Endodermal cell (in vitro differentiated cells): ENCODE data around the gene SLC2A4. TPM values are rescaled to one million over a fixed set of nuclear protein-coding genes. Genes with fewer than 3 reads are reported as not detected.

Experiments
- DNase-seq: peaks from one replicate; pipeline ENCODE4 v3.0.0-alpha.2; 2017
- H3K27ac ChIP-seq: 2 replicates; pipeline ENCODE4 v1.5.1; 2013; ENCODE audit warnings: mild to moderate bottlenecking, low read depth, low read length, moderate library complexity
- H3K27me3 ChIP-seq: 2 replicates; pipeline ENCODE4 v1.6.1; 2013; ENCODE audit warnings: mild to moderate bottlenecking, low read length, moderate library complexity; ENCODE audit not compliant: insufficient read depth, control insufficient read depth, poor library complexity, severe bottlenecking
- H3K36me3 ChIP-seq: 2 replicates; pipeline ENCODE4 v1.7.0; 2013; ENCODE audit warnings: mild to moderate bottlenecking, low read length, moderate library complexity; ENCODE audit not compliant: control insufficient read depth, insufficient read depth
- H3K4me1 ChIP-seq: one replicate; pipeline ENCODE4 v1.7.0; 2013; ENCODE audit warnings: low read length; ENCODE audit not compliant: control insufficient read depth, insufficient read depth
- H3K4me3 ChIP-seq: 2 replicates; pipeline ENCODE4 v1.5.1; 2013; ENCODE audit warnings: mild to moderate bottlenecking, low read length, moderate library complexity
- H3K9ac ChIP-seq: 2 replicates; pipeline ENCODE4 v1.6.1; 2013; ENCODE audit warnings: mild to moderate bottlenecking, low read length, moderate library complexity; ENCODE audit not compliant: poor library complexity, severe bottlenecking; ENCODE audit errors: extremely low read depth
- H3K9me3 ChIP-seq: 2 replicates; pipeline ENCODE4 v1.6.1; 2013; ENCODE audit warnings: mild to moderate bottlenecking, low read length, moderate library complexity; ENCODE audit not compliant: control insufficient read depth
- H3K27ac Mint-ChIP-seq: 2 replicates; pipeline ENCODE4 v1.8.0; 2020; ENCODE audit warnings: mixed read lengths
- H3K27me3 Mint-ChIP-seq: 2 replicates; pipeline ENCODE4 v1.8.0; 2021; ENCODE audit warnings: mild to moderate bottlenecking, mixed read lengths; ENCODE audit not compliant: insufficient read depth
- H3K36me3 Mint-ChIP-seq: 2 replicates; pipeline ENCODE4 v1.8.0; 2020; ENCODE audit warnings: low read depth, mixed read lengths
- H3K4me1 Mint-ChIP-seq: 2 replicates; pipeline ENCODE4 v1.8.0; 2020; ENCODE audit warnings: mixed read lengths
- H3K4me3 Mint-ChIP-seq: 2 replicates; pipeline ENCODE4 v1.8.0; 2020; ENCODE audit warnings: mild to moderate bottlenecking, moderate library complexity, mixed read lengths
- H3K9me3 Mint-ChIP-seq: 2 replicates; pipeline ENCODE4 v1.8.0; 2020; ENCODE audit warnings: mild to moderate bottlenecking, mixed read lengths
- CTCF ChIP-seq: fragments of 200-600 bp; sonication (generic); conservative IDR thresholded peaks from 2 replicates; pipeline ENCODE4 v1.5.0; 2021; ENCODE audit warnings: antibody characterized with exemption, mild to moderate bottlenecking
- WGBS, 2 experiments: methylation state at CpG; one replicate each; pipeline versions ENCODE4 v1.1.5 to v1.1.7; 2013; ENCODE audit warnings: missing lambda C conversion rate in 2 of 2, mixed read lengths in 1 of 2; ENCODE audit not compliant: insufficient coverage in 1 of 2, insufficient read length in 1 of 2; 5-methylcytosine and 5-hydroxymethylcytosine counted together
- total RNA-seq, 2 donors: library from RNA; stranded (reverse); fragmentation: NEBNext Ultra II Directional in 1 of 2; extraction: Animal tissue kit (Norgen Biotek cat#: 25700) in 1 of 2; gene quantifications; 2 replicates in 1 of 2; 3 replicates in 1 of 2; pipeline ENCODE4 v1.2.1, GENCODE V29; 2021

SLC2A4 gene
- total RNA-seq, 2 donors from 2014 or later: 2.2 to 5.4 TPM

GRCh38 chr17:7307686-7308624, 26.4 kb downstream of the SLC2A4 start:
- peak; percentile 24 for TF ChIP-seq CTCF
- H3K27ac Mint-ChIP-seq: peak overlapping the region; percentile 99
- H3K27me3 ChIP-seq: no peaks in the 10 kb centered on the region
- peak overlapping the region; percentile 88 for H3K4me3 Mint-ChIP-seq
- peak; percentile 78 for DNase-seq
- peaks cover 23% of the 10 kb centered on the region for H3K4me1 Mint-ChIP-seq
- H3K36me3 Mint-ChIP-seq: peaks cover 39% of the 10 kb centered on the region
- peak overlapping the region; percentile 89 for H3K27ac ChIP-seq
- no peaks in the 10 kb centered on the region for H3K9me3 Mint-ChIP-seq
- peak overlapping the region; percentile 99 for H3K4me3 ChIP-seq
- peaks cover 35% of the 10 kb centered on the region for H3K36me3 ChIP-seq
- no peaks in the 10 kb centered on the region for H3K9me3 ChIP-seq
- WGBS, 2 experiments: 0% methylated on average over 18 to 100 of the region's 104 CpGs
- peak overlapping the region; percentile 91 for H3K9ac ChIP-seq
- peaks cover 3% of the 10 kb centered on the region for H3K27me3 Mint-ChIP-seq
- H3K4me1 ChIP-seq: no peaks in the 10 kb centered on the region

DNA sequence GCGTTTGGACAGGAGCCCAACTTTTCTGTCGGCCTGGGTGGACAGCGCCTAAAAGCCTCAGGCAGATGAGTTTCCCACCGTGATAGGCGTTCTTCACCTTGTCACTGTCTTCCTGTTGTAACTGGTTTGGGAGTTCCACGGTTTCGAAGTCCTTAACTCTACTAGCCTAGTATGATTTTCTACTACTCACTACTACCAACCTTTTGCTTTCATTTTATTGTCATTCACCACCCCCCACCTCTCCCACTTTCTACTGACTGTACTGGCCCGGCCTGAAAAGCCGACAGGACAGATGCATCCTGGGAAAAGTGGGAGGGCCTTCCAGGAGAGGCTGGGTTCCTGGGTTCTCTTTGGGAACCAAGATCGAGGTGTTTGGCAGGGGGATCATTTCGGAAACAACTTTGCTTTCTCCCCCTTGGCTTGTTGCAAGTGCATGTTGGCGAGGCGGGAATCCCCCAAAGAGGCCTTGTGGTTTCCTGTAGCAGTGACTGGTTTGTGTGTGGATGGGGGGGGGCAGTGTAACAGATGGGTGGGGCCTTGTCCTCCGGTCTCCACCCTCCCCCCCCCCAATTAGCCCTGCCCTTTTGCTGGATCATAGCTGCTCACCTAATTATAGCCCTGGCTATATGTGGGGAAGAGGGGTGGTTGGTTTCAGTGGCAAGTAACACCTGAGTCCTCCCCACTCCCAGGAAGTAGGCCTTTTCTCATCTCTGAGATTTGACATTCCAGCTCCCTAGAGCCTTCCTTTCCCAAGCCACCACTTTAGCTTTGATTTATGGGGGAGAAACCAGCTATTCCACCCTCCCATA, 27.3 kb downstream of the SLC2A4 start:
- DNase-seq: peak; percentile 94
- no peaks in the 10 kb centered on the region for H3K9me3 ChIP-seq
- H3K27me3 ChIP-seq: no peaks in the 10 kb centered on the region
- peak overlapping the region; percentile 91 for H3K9ac ChIP-seq
- Mint-ChIP-seq H3K36me3 (peaks cover 48% of the 10 kb centered on the region), H3K9me3 (no peaks in the 10 kb centered on the region), H3K4me1 (peaks cover 23% of the 10 kb centered on the region), H3K27ac (peak overlapping the region; percentile 97), H3K27me3 (peaks cover 3% of the 10 kb centered on the region), H3K4me3 (peak overlapping the region; percentile 88)
- peaks cover 42% of the 10 kb centered on the region for H3K36me3 ChIP-seq
- no peaks in the 10 kb centered on the region for H3K4me1 ChIP-seq
- WGBS, 2 experiments: 0 to 2% methylated on average over 9 to 11 of the region's 14 CpGs
- H3K4me3 ChIP-seq: peak overlapping the region; percentile 99
- peak overlapping the region; percentile 89 for H3K27ac ChIP-seq
- TF ChIP-seq CTCF: no peak

DNA sequence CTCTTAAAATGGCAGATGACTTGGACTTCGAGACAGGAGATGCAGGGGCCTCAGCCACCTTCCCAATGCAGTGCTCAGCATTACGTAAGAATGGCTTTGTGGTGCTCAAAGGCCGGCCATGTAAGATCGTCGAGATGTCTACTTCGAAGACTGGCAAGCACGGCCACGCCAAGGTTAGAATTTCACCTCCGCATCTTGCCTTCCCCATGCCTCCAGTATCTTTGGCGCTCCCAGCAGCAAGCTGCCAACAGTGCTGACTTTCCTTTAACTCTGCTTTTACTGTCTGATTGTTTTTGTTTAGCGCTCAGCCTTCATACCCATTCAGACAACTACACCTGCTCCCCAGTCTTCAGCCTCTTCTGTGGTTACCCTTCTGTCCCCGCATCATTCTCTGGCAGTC, 28.1 kb downstream of the SLC2A4 start:
- no peaks in the 10 kb centered on the region for H3K9me3 Mint-ChIP-seq
- Histone ChIP-seq H3K36me3 (peaks cover 42% of the 10 kb centered on the region), H3K9ac (no peak overlapping the region), H3K4me3 (peak overlapping the region; percentile 99), H3K4me1 (no peaks in the 10 kb centered on the region), H3K27me3 (no peaks in the 10 kb centered on the region), H3K27ac (no peak overlapping the region), H3K9me3 (no peaks in the 10 kb centered on the region)
- H3K27ac Mint-ChIP-seq: peak overlapping the region; percentile 97
- H3K36me3 Mint-ChIP-seq: peaks cover 49% of the 10 kb centered on the region
- peak overlapping the region; percentile 88 for H3K4me3 Mint-ChIP-seq
- no peaks in the 10 kb centered on the region for H3K27me3 Mint-ChIP-seq
- H3K4me1 Mint-ChIP-seq: peaks cover 30% of the 10 kb centered on the region
- no peak for DNase-seq
- 96 to 97% methylated on average over 7 to 12 of the region's 12 CpGs for WGBS, 2 experiments
- no peak for TF ChIP-seq CTCF
